Raji (cell line): ENCODE measurements around the gene LSM4.

Experiments
- POLR2A ChIP-seq: IDR thresholded peaks from 2 replicates; pipeline ENCODE4 v1.6.1; 2011; ENCODE audit warnings: low read depth, low read length, control low read depth; ENCODE audit not compliant: insufficient read depth

LSM4 gene

DNA sequence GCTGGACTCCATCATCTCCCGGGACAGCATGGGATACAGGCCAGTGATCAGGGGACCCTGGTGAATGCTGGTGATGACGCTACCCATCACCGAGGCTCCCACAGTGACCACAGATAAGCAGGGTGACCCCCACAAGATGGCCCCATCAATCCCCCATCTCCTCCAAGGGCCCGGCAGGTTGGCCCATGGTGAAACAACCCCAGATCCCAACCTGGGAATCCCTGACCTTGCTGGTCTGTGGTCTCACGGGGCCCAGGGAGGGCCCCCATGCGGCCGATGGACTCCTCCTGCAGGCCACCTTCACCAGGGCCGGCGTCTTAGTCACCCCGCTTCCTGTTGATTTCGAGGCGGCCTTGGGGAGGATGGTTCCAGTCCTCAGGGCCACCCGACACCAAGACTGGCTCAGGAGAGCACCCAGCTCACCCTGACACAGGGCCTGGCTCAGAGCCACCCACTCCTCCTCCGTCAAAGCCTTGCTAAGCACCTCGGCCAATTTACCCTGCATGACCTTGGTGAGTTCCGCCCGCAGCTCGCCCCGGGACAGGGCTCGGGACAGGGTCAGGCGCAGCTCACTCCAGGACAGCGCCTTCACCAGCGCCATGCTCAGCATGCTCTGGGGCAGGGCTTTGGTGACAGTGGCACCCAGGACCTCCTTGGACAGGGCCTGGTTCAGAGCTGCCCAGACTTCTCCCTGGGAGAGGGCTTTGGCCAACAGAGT is 58.6 kb downstream of the LSM4 start:
- TF ChIP-seq POLR2A: no peak

DNA sequence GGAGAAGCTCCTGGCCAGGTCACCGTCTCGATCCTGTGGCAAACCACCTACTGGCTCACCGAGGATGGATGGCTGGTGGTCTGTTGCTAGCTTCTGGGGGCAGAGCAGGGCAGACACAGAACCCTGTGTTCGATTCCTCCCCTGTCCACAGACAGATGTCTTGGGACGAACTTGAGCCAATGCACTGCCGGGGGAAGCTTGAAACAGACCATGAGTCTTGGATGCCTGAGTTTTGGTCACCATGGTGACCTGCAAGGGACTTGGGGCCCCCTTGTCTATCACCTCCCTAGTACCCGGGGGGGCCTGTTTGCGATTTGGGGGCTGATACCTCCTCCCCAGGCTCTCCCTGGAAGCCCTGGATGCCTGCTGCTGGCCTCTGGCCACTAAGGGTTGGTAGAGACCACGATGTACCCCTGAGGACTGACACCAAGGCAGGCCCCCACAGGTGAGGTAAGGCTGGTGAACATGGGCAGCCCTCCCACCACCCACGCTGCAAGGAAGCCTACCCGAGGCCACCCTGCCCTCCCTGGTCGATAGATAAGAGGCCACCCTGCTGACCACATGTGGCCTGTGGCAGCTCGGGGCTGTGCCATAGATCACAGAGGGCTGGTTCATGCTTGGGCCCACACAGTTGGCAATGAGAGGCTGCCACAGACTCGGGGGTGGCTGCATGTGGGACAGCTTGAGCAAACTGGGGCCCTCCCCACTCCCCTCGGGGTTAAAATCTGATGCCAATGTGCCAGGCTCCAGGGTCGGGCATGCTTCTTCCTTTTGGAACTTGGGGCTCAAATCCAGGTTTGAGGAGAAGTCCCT is 59.3 kb downstream of the LSM4 start:
- TF ChIP-seq POLR2A: no peak

DNA sequence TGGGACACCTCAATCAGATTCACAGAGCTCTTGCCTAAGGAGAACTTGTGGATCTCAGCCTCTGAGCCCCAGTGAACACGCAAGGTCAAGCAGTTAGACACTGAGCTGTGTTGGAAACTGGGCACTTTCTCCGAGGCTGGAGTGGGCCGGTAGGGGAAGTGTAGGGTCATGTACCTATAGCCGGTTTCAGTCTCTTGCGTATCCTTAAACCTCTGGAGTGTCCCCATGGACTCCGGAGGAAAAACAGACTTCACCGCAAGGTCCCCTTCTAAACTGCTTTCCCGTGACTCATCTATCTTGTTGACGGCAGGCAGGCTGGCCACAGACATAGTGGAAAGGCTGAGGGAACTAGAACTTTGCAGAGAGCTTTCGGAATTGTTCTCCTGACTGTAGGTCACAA is 60.0 kb downstream of the LSM4 start:
- no peak for TF ChIP-seq POLR2A

DNA sequence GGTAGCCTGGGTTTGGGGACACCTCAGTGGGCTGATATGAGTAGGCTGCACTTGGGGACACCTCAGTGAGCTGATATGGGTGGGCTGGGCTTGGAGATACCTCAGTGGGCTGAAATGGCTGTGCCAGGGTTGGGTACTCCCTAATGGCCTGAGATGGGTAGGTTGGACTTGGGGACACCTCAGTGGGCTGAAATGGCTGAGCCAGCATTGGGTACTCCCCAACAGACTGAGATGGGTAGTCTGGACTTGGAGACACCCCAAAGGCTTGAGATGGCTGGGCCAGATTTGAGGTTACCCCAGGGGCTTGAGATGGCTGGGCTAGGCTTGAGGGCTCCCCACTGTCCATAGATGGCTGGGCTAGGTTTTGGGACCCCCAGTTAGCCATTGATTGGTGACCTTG is 60.7 kb downstream of the LSM4 start:
- TF ChIP-seq POLR2A: no peak

DNA sequence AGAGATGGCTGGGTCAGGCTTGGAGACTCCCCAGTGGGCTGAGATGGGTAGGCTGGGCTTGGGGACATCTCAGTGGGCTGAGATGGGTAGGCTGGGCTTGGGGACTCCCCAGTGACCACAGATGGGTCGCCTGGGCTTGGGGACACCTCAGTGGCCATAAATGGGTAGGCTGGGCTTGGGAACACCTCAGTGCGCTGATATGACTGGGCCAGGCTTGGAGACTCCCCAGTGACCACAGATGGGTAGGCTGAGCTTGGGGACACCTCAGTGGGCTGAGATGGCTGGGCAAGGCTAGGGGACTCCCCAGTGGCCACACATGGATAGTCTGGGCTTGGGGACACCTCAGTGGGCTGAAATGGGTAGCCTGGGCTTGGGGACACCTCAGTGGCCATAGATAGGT is 61.4 kb downstream of the LSM4 start:
- TF ChIP-seq POLR2A: no peak

DNA sequence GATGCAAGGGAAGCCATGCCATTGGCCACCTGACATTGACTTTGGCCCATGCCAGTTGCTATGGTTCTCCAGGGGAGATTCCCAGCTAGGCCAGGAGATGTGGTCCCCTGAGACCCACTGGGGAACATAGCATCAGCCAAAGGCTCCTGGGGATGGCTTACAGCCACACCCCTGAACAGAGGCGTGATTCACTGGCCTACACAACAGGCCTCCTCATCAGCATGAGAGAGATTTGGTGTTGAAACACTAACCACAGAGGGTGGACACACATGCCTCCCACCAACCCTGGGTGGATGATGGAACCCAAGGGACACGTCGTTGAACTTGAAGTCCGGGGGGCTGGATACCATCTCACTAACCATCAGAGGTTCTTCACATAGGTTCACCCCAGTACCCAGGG is 63.0 kb downstream of the LSM4 start:
- no peak for TF ChIP-seq POLR2A

DNA sequence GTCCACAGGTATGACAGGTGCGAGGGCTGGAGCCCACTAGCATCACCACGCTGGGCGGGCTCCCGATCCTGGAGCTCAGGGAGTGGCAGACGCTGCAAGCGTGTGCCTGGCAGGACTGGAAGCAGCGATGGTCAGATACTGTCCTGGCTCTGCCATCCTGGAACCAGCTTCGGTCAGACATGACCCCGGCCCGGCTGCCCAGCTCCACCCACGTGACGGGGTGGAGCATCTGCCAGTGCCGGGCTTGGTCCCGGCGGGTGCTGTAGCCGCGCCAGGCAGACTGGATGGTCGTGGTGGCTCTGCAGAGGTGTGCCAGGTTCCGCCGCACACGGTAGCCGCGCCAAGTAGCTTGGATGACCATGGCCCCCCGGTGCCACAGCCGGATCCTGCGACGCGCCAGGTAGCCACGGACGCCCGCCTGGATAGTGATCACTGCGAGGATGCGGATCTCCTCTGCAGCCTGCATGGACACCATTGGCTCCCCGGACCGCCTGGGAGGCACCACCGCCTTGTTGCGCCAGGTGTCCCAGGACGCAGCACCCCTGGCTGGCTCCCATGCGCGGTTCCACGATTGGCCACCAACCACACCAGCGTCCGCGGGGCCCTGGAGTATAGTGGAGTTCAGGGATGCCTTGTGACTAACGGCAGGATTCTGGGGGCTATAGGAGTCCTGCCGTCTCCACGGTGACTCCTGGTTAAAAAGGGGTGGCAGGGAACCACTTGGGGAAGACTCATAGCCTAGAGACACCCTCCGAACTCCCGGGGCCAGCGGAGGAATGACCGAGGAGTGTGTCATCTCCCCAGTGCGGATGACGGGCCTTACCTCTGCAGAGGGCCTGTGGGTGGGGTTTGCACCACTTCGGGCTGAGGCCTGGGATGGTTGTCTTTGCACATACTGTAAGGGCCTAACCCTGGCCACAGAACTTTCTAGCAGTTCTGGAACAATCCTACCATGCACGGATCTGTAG is 65.1 kb downstream of the LSM4 start:
- TF ChIP-seq POLR2A: no peak
